ENCODE data around the gene ARL15.
A peak's percentile ranks its signal among the peaks of the same experiment; 100 is the strongest.
"Not testable (repeated sequence)": the region's sequence is repeated elsewhere in the genome, so short reads cannot be mapped to it uniquely, and the experiment has no call there.

ARL15 gene

GRCh38 chr5:54087436-54087835, 222.9 kb downstream of the ARL15 start:
- DNase-seq = peak; percentile 90

- no peak for DNase-seq
Measured at GRCh38 chr5:54086191-54086590, 224.2 kb downstream of the ARL15 start.

DNA sequence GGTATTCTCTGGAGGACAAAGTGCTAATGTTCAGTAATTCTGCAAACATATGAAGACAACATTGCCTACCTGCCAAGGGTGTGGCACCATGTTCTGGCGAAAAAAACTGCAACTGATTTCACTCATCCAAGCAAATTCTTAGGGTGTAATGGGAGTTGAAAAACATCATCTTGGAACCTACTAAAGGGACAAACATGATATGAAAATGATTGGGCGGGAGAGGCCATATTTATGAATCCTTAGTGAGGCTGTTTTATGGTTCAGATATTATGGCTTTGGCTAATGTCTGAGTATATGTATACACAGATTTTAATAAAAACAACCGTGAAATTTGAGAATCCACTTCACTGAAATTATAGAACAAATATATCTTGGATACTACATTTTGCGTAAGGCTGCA, 225.7 kb downstream of the ARL15 start:
- no peak for DNase-seq

GRCh38 chr5:54083851-54084250, 226.5 kb downstream of the ARL15 start:
- peak; percentile 20 for DNase-seq

GRCh38 chr5:54083245-54083644, 227.1 kb downstream of the ARL15 start:
- no peak for DNase-seq

GRCh38 chr5:54081415-54081814, 229.0 kb downstream of the ARL15 start:
- DNase-seq = no peak

- DNase-seq = no peak
Measured at GRCh38 chr5:54080831-54081230, 229.5 kb downstream of the ARL15 start.

GRCh38 chr5:54073735-54074134, 236.6 kb downstream of the ARL15 start:
- DNase-seq = no peak

- no peak for DNase-seq
Measured at GRCh38 chr5:54073131-54073530, 237.2 kb downstream of the ARL15 start.

DNA sequence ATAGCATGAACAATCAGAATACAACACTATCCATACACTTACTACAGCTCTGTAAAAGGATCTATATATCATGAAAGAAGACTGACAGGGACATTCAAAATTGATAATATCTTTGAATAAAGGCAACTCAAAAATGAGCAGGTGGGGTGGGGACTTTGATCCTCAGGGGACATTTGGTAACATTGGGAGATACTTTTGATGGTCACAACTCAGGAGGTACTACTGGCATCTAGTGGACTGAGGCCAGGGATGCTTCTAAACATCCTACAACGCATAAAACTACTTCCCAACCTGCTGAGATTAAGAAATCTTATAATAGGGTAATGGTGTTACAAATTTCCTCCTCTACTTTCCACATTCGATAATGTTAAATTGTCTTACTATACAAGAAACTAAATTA, 243.9 kb downstream of the ARL15 start:
- no peak for DNase-seq

DNA sequence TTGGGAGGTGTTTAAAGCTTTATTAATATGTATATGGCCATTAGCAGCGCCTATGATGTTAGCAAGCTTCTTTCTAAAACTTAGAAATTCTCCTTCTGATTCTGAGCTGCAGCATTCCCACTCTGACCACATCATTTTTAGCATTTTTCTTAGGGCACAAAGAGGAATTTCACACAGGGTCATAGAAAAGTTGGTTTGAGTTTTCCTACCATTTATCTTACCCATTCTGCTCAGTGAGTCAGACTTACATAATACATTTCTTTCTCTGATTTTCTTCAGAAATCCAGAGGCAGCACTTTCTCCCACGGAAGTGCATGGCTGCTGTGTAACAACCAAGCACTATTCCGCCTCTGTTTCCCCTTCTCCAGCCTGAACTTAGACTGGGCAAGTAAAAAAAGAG, 246.6 kb downstream of the ARL15 start:
- DNase-seq = peak; percentile 92

DNA sequence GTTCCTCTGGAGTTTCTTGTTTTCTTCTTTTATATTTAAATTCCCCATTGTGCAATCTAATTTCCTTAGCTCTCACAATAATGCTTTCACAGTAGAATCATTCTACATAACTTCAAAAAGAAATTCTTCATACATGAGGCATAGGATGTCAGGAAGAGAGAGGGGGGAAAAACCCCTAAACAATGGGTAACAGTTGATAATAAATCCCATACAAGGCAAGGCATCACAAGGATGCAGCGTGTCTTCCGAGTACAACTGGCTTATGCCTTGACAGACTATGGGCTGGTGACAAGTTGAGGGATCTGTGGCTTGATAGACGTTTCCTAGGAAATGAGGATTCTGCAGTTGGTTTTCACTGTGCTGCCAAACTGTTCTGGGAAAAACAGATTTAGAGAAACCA, 247.4 kb downstream of the ARL15 start:
- peak; percentile 98 for DNase-seq

DNA sequence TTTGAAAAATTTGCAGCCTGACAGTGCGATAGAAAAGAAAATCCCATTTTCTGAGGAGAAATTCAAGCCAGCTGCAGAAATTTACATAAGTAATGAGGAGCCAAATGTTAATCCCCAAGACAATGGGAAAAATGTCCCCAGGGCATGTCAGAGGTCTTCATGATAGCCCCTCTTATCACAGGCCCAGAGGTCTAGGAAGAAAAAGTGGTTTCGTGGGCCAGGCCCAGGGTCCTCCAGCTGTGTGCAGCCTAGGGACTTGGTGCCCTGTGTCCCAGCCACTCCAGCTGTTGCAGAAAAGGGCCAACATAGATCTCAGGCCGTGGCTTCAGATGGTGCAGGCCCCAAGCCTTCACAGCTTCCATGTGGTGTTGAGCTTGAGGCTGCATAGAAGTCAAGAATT, 249.5 kb downstream of the ARL15 start:
- not testable (repeated sequence) for DNase-seq

DNA sequence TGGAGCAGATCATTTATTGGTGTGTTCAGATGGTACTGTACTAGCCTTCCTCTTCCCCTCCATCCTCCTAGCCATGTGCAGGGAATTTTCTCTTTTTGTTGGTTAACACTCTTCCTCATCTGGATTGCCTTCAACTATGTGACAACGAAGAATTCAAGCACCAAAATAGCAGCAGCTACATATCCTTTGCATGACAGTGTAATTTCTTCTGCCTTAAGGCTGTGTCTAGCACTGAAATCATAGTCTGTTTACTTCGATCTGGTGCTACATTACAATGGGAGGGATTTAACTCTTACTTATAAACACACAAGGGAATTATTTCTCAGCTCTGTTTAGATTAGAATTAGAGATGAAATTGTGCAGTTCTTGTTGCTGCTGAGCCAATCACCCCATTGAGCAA, 260.4 kb downstream of the ARL15 start:
- peak; percentile 82 for DNase-seq

DNA sequence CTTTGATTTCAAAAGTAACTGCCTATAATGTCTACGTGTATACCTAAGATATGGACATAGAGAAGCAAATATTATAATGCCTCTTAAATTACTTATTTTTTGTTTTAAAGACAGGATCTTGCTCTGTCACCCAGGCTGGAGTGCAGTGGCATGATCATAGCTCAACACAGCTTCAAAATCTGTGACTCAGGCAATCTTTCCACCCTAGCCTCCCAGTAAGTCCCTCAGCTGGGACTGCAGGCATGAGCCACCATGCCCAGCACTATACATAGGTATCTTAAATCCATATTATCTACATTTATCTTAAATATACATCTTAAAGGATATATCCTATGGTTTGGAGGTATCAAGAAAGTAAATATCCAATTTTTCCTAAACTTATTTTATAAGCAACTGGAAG, 261.2 kb downstream of the ARL15 start:
- DNase-seq = peak; percentile 10

DNA sequence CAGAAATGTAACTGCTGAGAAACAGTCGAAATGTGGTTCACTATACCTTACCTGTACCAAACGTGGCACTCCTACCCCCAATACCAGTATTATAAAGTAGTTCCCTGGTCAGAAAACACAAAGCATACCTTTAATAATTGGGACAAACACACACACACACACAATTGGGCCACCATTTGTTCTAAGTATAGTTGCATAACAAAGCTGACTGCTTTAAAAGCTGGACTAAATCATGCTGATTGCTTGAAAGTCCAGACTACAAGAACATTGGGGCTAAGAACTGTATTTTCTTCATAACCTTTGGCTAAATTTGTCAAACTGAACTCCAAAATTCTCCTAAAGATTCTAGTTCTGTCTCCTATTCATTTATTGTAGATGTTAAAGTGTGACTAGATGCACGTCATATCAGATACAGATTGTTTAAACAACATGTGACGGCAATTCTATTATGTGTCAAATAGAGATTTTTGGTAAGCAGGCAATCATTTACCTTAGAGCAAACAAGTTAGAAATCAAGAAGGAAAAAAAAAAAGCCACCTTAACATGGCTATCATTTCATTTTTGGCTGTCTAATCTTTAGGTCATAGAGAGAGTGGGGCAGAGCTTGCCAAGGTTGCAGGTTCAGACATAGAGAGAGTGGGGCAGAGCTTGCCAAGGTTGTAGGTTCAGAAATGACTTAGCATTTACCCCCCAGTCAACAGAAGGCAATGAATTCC, 265.1 kb downstream of the ARL15 start:
- DNase-seq = no peak

GRCh38 chr5:54044276-54044675, 266.1 kb downstream of the ARL15 start:
- not testable (repeated sequence) for DNase-seq

DNA sequence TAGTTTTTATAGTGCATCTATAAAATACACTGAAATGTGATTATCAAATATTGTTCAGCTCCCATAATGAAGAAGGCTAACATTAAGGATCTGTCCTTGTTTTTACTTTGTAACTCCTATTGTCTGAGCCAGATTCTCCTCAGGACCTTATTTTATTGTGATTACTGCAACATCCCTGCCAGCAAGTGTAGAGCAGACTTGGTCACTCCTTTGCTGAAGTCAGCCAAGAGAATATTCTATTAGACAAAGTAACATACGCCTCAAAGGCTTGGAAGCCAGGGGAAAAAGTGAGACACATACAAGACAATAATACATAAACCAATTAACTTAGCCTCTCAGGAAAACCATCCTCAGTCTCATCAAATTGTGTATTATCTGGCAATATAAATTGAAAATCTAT, 269.6 kb downstream of the ARL15 start:
- DNase-seq = no peak

DNA sequence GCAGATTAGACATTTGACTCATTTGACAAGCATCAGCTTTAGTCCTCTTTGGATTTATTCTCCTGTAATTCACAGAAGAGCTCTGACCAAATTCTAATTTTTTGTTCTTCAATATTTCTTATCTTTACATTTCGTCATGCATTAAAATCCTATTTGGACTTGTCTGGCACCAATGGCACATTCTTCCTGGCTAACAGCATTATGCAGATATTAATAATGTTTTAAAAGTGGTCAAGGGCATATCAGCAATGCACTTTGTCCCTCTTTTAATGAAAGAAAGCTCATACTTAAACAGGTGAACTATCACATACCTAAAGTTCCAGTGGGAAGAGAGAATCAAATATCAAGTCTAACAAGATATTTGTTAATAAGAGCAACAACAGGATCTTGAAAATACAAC, 270.4 kb downstream of the ARL15 start:
- DNase-seq = no peak

DNA sequence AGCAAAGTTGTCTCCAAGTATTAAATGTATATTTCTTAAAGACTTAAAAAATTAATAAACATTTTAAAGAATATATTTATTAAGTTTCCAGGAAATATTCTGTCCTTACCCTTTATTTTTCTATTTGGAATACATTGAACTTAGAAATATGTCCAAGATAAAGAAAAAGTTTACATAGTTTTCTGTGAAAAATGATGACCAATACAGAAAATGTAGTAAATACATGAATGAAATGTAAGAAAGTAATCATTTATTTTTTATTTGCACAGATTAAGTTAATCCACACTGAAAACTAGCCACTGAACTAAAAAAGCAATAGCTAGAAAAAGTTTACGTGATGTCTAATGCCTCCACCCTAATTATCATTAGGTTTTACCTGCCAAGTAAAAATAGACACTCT, 273.2 kb downstream of the ARL15 start:
- no peak for DNase-seq

GRCh38 chr5:54030981-54031380, 279.4 kb downstream of the ARL15 start:
- DNase-seq = no peak

DNA sequence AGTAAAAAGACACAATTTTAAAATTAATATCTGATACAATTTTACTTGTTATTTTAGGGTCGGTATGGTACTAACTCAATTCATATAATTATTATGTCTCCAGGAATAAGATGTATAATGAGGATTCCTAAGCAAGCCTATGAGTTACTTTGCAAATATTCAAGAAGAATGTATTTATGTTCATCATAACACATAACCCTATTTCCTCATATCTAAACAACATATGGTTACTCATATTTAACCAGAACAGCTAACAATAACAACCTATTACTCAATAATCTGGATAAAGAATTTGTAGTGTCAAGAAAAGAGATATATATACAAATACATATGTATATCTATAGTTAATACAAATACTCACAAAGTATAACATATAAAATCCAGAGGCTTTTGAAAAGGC, 285.9 kb downstream of the ARL15 start:
- peak; percentile 54 for DNase-seq

DNA sequence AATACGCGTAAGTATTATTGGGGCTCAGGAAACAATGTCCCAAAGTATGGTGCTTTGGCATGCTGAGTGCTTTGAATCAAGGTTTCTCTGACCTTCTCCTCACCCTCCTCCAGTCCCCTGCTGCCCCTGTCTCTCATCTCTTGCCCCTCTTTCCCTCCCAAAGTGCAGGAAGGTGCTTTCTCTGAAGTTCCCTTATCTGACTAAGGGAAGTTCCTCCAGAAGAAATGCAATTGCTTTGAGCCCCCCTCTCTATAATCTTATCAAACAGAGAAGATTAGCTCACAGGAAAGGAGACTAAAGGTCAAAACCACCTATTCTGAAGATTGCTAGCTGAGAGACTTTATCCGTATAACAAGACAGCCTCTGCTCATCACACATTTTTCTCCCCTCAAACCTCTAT, 288.1 kb downstream of the ARL15 start:
- no peak for DNase-seq

DNA sequence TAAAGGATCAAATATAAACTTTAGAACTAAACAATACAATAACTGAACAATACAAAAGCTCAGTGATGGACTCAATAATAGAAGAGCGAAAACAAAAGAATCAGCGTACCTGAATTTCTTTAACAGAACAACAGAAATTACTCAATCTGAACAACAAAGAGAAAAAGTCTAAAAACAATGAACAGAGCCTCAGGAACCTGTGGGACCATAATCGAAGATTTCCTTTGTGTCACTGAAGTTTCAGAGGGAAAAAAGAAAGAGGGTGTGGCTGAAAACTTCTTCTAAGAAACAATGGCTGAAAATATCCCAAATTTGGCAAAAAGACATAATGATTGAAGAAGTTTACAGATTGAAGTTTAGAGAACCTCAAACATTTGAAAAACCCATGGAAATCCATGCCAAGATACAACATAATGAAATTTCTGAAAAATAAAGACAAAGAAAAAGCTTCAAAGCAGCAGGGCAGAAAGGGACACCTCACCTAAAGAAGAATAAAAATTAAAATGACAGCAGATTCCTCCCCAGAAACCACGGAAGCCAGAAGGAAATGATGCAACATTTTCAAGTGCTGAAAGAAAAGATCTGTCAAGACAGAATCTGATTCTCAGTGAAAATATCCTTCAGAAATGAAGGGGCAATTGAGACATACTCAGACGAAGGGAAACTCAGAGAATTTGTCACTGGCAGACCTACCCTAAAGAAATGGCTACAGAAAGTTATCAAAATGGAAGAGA, 288.8 kb downstream of the ARL15 start:
- peak; percentile 65 for DNase-seq

All from fibroblast of skin of abdomen (primary cell).